GM18520 (cell line): Measurements from ENCODE around the gene UBE2U.
A peak's percentile ranks its signal among the peaks of the same experiment; 100 is the strongest.

ENCODE experiments used
- ATAC-seq: cut with Tn5 transposase; IDR thresholded peaks from one replicate; pipeline ENCODE4 v1.9.1; 2021; ENCODE audit not compliant: unreplicated experiment

The UBE2U gene, protein sequence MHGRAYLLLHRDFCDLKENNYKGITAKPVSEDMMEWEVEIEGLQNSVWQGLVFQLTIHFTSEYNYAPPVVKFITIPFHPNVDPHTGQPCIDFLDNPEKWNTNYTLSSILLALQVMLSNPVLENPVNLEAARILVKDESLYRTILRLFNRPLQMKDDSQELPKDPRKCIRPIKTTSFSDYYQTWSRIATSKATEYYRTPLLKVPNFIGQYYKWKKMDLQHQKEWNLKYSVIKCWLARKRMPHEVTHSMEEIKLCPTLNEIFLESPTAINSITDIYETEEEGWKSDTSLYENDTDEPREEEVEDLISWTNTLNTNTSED

DNA sequence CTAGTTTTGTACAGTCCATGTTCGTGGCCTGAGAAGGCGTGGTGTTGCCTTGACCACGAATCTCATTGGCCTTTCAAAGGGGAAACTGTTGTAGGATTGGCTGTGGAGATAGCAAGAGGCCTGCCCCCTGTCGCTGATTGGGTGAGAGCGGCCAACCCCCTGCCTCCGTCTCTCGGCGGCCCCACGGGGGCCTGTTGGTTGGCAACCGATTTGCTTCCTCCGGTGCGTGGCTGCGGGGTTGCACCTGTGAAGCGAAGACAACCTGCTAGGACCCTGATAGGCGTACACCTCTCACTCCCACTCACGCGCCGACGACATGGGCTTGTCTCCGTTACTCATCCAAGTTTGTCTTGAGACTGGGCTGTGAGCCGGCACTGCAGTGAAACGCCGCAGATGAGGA is at the start of gene UBE2U:
Gene UBE2U, plus strand, starts transcription at position 204 of the 400 bp plus-strand sequence. CDS start 428 bp downstream, outside the sequence.
- no peak for ATAC-seq

DNA sequence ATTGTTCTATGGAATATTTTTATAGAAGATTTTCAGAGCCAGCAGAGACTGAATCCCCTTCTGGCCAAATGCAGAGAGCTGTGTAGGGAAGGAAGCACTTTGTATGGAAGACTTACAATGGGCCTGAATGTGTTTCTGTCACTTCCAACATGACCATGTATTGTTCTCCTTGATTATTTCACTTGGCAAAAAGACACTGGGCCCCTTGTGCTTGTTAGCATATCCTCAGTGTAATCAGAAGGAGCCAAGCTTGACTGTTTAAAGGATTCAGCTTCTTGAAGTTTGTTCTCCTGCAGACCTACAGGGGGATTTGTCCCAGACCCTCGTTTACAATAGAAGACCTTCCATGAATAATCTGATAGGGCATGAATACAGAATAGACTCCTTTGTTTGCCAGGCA is 48.1 kb upstream of the UBE2U start:
- no peak for ATAC-seq

DNA sequence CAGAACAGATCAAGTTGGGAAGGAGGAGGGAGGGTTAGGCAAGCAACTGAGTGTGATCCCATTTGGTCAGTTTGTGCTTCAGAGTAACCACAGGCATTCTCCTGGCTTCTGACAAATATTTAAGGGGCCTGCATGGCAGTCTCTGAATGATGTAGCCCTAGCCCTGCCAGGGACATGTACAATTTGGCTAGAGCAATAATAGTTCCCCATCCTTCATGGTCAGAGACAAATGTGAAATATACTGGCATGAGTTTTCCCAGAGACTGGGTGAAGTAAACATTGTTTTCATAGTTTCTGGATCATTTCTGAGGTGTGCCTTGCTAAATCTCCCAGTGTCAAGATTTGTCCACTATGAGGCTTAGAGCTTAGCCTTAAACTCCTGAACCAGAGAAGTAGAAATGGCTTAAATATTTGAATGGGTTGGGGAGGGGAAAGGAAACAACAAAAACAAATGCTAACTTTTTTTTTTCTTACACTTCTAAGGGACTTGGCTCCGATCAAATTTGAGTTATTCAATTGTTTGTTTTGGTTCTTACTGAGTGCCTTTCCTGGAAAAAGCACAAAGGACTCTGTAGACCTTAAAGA is 42.0 kb upstream of the UBE2U start:
- ATAC-seq, result no peak

DNA sequence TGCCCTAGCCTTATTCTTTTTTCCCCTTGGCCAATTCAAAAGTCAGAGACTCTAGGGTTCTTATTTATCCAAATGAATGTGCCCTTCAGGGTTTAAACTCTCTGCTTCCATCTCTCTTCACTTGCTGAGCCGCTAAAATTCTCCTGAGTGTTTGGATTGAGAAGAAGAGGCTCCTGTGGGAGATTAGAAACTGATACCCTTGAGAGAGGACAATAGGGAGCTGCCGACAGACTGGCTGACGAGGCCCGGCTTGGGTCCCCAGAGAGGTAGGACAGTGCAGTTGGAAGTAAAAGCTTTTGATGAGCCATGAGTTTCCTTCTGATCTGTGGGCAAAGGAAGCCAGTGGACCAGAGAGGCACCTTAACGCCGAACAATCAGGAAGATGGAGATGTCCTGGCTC is 41.3 kb upstream of the UBE2U start:
- ATAC-seq, result no peak

DNA sequence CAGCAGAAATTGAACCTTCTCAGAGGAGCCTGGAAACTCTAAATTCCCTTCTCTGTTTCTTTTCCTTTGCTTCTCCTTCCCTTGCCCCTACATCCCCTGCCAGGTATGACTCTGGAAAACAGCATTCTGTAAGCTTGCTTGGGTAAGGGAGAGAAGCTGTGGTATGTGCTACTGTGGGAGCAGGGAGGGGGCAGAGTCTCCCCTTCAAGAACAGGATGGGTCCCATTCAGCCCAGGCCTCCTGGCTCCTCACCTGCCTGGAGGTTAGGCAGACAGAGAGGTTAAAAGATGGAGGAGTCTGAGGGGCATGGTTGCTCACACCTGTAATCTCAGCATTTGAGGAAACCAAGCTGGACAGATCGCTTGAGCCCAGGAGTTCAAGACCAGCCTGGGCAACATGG is 40.6 kb upstream of the UBE2U start:
- ATAC-seq, result no peak

DNA sequence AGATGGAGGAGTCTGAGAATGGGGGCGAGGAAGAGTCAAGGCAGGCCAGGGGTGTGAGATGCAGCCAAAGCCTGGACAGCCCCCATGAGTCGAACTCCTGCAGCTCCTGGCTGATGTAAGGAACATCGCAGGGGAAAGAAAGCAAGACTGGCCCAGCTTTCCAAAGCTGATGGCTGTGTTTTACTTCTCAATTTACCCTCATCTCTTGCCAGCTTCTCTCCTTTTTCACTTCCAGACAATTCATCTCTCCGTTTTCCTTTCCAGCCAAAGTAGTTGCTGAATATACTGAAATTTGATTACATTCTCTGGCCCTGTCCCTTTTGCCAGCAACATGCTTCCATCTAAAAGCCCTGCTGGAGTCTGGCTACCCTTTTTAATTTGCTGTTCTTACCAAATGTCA is 40.0 kb upstream of the UBE2U start:
- no peak for ATAC-seq

DNA sequence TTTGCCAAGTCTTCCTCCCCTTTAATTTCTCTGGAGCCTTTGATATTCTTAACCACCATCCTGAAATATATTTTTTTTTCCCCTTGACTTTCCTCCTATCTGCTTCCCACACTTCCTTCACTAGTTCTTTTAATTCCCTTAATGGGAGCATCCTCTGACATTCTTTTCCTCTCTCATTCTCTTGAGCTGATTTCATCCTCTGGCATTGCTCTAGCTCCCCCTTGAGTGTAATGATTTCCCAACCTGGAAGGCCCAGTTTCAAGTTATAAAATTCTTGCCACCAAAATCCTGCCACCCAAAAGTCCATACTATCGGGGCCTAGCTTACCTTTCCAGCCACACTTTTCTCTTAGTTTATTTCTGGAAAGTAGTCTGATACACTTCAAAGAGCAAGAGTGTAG is 39.5 kb upstream of the UBE2U start:
- ATAC-seq, result no peak

DNA sequence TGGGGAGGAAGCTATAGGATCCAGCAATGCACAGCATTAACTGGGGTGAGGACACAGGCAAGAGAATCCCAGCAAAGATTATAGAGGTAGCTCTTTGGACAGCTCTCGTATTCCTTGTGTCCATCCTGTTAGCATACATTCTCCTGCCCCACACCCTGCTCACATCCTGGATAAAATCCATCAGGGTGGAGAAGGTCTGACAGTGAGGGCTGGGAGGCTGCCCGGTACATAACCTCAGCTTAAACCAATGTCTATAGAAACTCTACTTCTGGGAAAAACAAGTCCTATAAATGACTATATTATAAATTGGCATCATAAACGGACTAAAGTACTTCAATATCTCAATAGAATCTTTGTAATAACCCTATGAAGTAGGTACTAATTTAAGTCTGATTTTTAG is 36.8 kb upstream of the UBE2U start:
- no peak for ATAC-seq

DNA sequence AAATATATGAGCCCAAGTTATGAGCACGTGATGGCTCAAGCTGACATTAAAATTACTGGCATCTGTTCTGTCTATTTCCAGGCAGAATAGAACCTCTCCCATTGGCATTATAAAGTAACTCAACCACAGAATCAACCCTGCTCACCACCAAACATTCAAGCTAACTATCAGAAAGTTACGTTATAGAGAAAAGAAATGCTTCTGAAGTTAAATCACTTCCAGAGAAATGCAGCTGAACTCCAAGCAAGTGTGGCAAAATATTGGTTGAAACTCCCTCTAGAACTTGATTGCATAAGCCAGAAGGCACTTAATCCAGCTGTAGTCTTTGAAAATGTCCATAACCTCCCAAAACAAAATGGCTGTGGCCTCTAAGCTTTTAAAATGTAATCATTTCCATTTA is 36.2 kb upstream of the UBE2U start:
- ATAC-seq, result no peak

DNA sequence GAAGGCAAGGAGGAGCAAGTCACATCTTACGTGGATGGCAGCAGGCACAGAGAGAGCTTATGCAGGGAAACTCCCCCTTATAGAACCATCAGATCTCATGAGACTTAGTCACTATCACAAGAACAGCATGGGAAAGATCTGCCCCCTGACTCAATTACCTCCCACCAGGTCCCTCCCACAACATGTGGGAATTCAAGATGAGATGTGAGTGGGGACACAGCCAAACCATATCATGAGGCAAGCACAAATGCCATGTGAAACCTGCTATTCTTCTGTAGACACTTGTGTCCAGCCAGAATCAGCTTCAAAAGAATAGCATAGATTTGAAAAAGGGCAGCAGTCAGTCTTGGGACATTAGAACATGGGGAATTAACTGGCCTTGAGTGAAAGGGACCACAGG is 32.2 kb upstream of the UBE2U start:
- ATAC-seq, result no peak

DNA sequence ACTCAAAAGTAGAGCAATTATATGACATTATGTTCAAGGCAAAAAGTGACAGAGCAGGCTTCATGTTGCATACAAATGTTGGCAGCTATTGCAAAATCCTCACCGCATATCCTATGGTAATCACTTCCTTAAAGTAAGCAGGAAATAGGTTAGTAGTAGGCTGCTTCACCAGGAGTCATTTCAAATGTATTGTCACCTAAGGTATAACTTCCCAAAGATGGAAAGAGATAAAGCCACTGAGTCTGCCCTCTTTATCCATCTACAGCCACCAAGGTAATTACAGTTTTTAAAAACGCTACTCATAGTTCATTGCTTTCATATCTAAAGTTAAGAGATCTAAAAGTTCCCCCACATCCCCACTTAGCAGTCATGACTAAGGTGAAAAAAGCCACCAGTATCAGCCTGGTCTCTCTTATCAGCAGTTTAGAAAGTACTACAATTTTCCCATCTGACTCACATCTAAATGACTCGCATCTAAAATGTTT is 31.6 kb upstream of the UBE2U start:
- peak; percentile 69 for ATAC-seq

DNA sequence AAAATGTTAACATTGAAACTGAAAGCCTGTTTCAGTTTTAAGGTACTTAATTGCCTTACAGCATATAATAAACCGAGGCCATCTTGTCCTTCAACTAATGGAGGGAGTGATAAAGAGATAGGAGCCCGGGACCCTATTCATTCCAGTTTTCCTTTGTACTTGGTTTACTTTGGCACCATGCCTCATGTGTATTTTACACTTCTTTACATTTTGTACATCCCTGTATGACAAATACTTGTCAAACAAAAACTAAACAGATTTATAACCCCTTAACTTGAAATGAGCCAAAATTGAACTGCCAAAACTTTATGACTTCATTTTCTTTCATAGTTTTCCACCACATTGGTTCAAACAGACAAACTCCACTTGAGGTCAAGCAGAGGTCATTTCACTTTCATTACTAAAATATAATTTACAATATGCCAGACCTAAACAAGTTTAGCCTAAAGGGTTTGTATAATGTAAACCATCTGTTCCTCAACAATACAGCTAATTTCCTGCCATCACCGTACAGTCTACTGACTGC is 30.9 kb upstream of the UBE2U start:
- peak; percentile 31 for ATAC-seq

DNA sequence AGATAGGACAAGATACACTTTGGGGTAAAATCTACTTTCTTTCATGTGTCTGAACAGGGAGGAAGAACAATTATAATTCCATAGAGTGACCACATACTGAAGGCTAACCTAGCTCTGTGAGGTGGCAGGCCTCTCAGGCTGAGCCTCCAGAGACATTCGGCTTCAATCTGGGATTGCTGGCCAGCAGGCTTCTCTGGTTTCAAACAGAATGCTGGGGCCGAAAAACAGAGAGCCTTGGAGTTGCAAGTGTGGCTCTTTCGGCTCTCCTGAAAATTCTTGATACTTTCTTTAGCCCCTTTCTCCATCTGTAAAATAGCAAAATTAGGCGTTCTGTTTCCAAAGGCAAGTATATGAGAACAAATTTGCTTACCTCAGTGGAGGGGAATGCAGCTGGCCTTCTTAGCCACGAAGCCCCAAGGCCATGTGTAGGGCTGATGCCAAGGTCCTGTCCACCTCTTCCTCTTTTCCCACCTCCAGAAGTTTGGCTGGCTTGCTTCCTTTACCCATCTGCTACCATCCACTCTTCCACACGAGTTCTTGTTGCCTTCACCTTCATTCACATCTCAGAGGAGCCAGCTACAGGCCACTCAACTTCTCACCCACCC is 30.0 kb upstream of the UBE2U start:
- ATAC-seq, result no peak

DNA sequence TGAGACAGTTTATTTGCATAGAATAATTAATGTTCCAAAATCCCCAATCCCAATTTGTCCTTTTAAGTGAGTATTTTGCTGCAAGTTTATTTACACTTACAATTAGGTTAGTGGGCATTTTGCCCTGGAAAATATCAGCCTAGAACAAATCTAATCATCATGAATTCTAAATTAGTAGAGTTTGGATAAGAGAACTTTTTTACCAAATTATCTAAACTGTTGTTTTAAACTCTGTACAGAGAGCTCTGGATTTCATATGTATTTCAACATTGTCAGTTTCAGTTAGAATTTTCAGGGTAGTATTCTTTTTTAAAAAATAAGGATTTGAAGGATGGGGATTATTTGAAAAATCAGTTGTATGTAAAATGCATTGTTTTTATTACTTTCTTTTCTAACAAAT is 27.8 kb upstream of the UBE2U start:
- no peak for ATAC-seq

DNA sequence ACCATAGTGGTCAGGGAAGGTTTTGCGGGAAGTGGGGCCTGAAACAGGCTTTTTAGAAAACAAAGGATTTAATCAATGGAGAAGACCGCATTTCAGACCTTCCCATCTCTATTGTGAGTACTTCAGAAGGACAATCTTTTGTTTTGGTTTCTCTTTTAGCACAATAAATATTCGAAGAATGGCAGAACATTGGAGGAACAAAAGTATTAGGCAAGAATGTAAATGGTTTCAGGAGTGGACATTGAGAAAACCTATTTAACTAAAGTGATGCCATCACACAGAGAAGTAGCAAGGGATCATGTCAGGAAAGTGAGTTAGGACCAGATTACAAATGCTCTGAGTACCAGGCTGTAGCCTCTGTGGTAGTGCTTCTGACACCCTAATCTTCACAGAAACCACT is 26.8 kb upstream of the UBE2U start:
- no peak for ATAC-seq

DNA sequence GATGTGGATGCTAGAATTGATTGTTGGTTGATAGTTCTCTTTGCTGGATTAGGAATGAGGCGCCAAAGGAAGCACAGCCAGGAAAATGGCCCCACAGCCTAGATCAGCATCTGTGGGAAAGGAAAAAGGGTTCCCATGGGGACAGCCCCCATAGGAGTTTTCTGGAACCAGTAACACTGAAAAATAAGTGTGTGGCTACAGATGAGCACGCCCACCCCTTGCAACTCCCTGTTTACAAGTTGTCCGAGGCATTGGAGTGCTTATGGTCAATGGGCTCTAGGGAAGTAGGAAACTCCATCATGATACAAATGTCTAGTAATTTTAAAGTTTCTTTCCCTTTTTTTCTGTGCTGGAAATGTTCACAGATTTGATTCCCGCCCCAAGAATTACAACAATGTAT is 23.8 kb upstream of the UBE2U start:
- no peak for ATAC-seq

DNA sequence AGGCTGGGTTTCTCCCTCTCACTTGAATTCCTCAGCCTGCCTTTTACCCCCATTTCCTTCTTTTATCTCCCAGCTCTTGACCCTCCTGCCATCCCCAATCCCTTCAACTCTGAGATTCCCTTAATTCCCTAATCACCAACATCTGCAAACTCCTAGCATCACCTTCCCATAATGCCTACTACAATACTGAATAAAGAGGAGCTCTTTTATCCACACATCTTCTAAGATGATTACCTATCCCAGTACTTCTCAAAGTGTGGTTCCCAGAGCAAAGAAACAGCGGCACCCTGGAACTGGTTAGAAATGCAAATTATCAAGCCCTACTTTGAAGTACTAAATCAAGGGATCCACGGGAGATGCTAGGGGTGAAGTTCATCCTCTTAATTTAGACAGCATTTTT is 21.2 kb upstream of the UBE2U start:
- no peak for ATAC-seq

DNA sequence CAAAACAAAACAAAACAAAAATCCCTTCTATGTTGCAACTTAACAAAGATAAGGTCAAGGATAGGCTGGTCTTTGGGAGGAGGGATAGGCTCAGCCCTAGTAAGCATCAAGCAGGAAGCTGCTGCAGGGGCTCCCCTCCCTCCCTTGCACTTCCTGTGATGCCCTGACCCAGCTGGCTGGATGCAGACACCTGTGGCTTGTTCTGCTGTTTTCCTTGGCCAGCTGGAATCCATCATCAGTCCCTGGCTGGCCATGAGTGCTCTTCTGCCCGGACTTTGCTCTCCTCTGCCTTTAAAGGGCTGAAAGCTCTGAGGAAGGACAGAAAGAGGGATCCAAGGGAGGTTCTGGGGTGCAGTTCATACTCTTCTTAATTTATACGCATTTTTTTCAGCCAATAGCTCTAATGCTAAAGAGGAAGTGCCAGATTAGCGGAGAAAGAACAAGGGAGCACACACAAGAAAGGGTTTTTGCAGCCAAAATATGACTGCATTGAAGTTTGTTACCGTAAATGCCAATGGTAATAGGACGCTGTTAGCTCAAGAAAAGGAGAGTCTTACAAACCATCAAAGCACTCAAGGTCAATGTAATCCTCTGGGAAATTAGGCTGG is 19.9 kb upstream of the UBE2U start:
- ATAC-seq, result no peak

DNA sequence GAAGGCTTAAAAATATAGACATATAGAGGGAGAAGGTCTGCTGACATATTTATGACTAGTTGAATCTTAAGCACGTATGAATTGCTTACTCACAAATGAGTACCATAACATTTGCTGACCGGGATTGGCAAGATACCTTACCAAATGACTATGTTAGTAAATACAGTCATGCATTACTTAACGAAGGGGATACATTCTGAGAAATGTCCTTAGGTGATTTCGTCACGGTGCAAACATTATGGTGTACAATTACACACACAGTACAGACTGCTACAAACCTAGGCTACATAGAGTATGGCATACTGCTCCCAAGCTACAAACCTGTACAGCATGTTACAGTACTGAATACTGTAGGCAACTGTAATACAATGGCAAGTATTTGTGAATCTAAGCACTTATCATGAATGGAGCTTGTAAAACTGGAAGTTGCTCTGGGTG is 19.4 kb upstream of the UBE2U start:
- ATAC-seq, result no peak

DNA sequence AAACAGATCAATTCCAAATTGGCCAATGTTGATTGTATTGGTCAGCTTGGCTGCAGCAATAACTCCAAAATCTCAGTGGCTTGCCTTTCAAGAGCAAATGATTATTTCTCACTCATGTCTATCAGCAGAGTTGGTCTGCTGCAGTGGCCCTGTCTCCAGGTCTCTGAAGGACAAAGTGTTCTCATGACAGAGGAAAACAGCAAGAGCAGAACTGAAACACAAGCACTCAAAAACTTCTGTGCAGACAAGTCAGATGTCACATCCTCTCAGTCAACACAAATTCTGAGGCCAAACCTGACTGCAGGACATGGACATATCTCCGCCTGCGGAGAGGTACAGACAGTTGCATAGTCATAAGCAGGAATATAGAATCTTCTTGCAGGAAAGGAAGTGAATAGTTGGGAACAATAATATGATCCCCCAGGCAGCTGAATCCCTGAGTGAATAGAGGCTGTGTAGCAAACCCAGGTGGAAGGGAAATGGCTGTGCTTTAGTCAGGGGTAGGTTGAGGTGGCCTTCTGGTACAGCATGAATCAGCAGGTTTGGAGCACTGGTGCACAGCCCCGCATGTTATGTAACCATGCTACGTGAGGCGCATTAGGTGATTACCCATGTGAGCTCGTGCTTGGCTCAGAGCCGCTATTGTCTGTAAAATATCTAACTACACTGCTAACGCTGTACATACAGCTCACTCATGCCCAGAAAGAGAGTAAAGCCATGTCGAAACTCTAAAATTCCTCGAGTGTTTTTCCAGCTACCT is 17.1 kb upstream of the UBE2U start:
- no peak for ATAC-seq

DNA sequence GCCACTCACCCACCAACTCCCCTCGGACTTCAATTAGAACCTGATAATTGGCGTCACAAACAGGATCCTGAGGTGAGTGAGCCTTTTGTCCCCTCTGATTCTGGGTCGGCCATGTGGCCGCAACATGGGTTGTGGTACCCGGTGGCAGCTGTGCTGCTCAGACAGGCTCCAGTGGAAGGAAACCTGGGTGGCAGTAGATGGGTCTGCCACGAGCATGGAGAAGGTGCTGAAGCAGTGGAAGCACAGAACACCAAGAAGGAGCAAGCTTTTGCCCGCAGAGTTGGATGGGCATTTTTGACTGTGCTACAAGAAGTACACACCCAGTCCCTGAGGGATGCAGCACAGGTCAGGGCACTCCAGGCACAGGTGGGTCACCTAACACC is 16.5 kb upstream of the UBE2U start:
- no peak for ATAC-seq
